Erythroblast (primary cell): Measurements from ENCODE around the gene SORCS1.

Experiments used
- DNase-seq, 2 experiments: peaks; one replicate each; lab custom pipeline; 2025; lab: John Stamatoyannopoulos, UW
- GATA1 ChIP-seq: IDR thresholded peaks from 2 replicates; pipeline ENCODE4 v1.6.1; 2011; ENCODE audit warnings: low read depth, mild to moderate bottlenecking, control low read depth, low read length, moderate library complexity
- POLR2A ChIP-seq: IDR thresholded peaks from 2 replicates; pipeline ENCODE4 v1.6.1; 2011; ENCODE audit warnings: mild to moderate bottlenecking, low read length

SORCS1 gene

GRCh38 chr10:106577266-106577665 lies 587.2 kb downstream of the SORCS1 start:
- TF ChIP-seq POLR2A: no peak
- no peak for TF ChIP-seq GATA1
- no peak for DNase-seq

DNA sequence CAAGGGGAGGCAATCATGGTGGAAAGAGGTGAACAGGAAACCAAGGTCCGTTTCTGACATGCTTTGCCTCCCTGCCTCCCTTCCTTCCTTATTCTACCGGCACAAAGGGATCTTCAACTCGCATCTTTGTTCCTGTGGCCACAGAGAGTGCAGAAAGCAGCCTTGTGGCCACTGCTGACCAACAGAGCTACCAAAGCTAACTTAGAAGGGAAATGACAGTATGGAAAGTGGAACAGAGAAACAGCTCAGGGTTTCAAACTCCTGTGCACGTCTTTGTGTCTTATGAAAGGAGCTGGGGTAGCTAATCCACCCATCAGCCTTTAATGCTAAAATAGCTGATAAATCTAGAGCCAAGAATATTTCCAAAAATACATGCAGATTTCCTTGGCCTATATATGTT lies 588.0 kb downstream of the SORCS1 start:
- TF ChIP-seq POLR2A (no peak), GATA1 (no peak)
- DNase-seq: no peak

DNA sequence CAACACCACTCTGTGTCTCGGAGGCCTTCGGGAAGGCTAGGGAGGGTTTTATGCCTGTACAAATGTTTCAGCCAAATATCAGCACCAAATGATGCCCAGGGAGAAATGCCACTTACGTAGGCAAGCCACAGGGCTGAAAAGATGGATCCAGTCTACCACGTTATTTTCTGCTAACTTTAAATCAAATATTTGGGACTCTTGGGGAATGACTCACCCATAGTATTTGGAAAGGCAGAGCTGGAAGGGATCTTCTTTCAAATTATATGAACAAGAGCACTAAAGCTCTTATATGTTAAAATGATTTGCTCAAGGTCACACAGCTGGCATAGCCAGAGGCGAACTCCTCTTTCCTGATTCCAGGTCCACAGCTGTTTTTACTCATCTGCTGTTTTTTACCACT lies 591.4 kb downstream of the SORCS1 start:
- DNase-seq: no peak
- no peak for TF ChIP-seq POLR2A
- TF ChIP-seq GATA1: no peak

- DNase-seq: peak in 1 of 2 experiments; percentile 2
- TF ChIP-seq GATA1: no peak
- no peak for TF ChIP-seq POLR2A
These were observed 593.1 kb downstream of the SORCS1 start for GRCh38 chr10:106571192-106571946.

DNA sequence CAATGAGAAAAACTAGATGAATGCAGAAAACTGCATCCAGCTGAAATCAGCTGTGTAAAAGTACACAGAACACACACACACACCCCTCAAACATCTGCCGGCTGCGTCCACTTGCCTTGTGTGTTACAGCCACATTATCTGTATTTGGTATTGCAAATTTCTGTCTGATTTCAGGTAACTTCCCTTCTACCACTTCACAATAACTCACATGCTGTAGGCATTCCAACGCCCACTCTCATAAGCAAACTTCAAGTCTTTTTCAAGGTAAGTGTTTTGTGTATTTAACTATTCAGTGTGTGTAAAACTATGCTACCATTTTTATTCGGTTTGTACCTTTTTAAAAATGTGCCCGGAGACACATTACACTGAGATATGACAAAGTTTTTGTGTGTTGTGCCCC lies 594.2 kb downstream of the SORCS1 start:
- no peak for DNase-seq
- no peak for TF ChIP-seq GATA1
- no peak for TF ChIP-seq POLR2A

- DNase-seq: no peak
- TF ChIP-seq GATA1: no peak
- no peak for TF ChIP-seq POLR2A
These were observed 596.9 kb downstream of the SORCS1 start for GRCh38 chr10:106567629-106568028.

- DNase-seq: no peak
- TF ChIP-seq GATA1 (no peak), POLR2A (no peak)
These were observed 597.6 kb downstream of the SORCS1 start for GRCh38 chr10:106566873-106567272.

DNA sequence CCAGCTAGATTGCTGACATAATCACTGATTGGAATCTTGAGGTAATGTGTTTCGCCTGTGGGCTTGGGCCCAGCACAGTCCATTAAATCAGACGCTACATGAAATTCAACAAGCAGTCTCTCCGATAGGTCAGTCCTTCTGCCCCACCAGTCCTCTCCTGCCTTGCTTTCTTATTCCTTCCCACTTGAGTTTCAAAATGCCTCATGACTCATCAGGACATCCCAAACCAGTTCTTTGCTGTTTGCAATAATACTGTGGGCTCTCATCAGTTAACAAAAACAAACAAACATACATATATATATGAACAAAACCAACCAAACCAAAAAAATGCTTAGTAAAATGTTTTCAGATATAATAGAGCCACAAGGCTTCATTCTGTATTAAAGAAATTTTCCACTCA lies 599.0 kb downstream of the SORCS1 start:
- TF ChIP-seq GATA1 (no peak), POLR2A (no peak)
- no peak for DNase-seq

- no peak for TF ChIP-seq GATA1
- no peak for TF ChIP-seq POLR2A
- DNase-seq: no peak
These were observed 601.1 kb downstream of the SORCS1 start for GRCh38 chr10:106563384-106563783.

- TF ChIP-seq GATA1 (no peak), POLR2A (no peak)
- no peak for DNase-seq
These were observed 603.4 kb downstream of the SORCS1 start for GRCh38 chr10:106560925-106561640.

GRCh38 chr10:106559442-106559841 lies 605.1 kb downstream of the SORCS1 start:
- DNase-seq: no peak
- TF ChIP-seq POLR2A: no peak
- no peak for TF ChIP-seq GATA1

GRCh38 chr10:106557951-106558733 lies 606.4 kb downstream of the SORCS1 start:
- TF ChIP-seq POLR2A: no peak
- TF ChIP-seq GATA1: no peak
- no peak for DNase-seq

DNA sequence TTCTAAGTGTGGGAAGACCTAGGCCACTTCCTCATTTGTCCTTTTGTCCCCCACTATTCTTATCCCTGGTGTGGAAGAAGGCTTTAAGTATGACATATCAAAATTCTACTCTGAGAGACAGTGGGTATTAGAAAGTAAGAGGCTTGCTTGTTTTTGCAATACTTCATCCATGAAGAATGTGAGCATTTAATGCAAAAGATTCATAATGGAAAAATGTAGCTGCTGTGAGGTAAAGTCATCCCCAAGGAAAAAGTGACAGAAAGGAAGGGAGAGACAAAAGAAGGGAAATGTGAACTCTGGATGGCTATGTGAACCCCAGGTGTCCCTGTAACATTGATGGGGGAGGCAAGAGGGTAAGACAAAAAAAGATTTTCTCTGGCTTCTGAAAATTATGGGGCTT lies 607.5 kb downstream of the SORCS1 start:
- no peak for TF ChIP-seq GATA1
- no peak for TF ChIP-seq POLR2A
- DNase-seq: no peak

DNA sequence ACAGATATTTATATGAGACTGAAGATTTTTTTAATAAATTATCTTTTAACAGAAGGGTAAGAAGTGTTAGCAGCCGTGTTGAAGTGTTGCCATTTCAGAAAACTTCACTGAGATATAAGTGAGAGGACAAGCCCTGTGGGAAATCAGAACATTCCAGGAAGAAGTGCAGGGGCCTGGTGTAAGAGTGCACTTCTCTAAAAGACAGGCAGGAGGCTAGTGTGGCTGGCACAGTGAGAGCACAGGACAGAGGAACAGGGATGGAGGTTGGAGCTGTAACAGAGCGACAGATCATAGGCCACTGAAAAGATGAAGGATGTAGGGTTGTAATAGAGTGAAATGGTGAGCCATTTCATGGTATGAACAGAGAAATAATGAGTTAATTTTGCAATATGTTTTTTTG lies 608.9 kb downstream of the SORCS1 start:
- no peak for TF ChIP-seq POLR2A
- TF ChIP-seq GATA1: no peak
- no peak for DNase-seq
